Hindlimb muscle (tissue), 1 donor: Measurements from ENCODE around the gene FAM234B. TPM values are rescaled to one million over a fixed set of nuclear protein-coding genes. Genes with fewer than 3 reads are reported as not detected.
A peak's percentile ranks its signal among the peaks of the same experiment; 100 is the strongest.

ENCODE experiments used
- DNase-seq: peaks from one replicate; pipeline ENCODE4 v3.0.0-alpha.2; 2013
- polyA plus RNA-seq: library from polyadenylated mRNA; unstranded; fragments of 120-200 nt; gene quantifications from one replicate; pipeline ENCODE4 v1.2.1, GENCODE V29; 2013; ENCODE audit not compliant: insufficient read length

FAM234B gene
- polyA plus RNA-seq = 4.1 TPM

- peak; percentile 84 for DNase-seq
Measured at GRCh38 chr12:13044002-13044905, at the start of gene FAM234B. Gene FAM234B (plus strand): TSS chr12:13044381. CDS start chr12:13044404, 23 bp downstream.

GRCh38 chr12:12995088-12995487, 49.1 kb upstream of the FAM234B start:
- DNase-seq = no peak

GRCh38 chr12:12996209-12996608, 48.0 kb upstream of the FAM234B start:
- no peak for DNase-seq

- no peak for DNase-seq
Measured at GRCh38 chr12:12997156-12997555, 47.0 kb upstream of the FAM234B start.

GRCh38 chr12:12997734-12998133, 46.4 kb upstream of the FAM234B start:
- DNase-seq = no peak

- no peak for DNase-seq
Measured at GRCh38 chr12:12998248-12998647, 45.9 kb upstream of the FAM234B start.

- peak; percentile 26 for DNase-seq
Measured at GRCh38 chr12:12999271-12999958, 44.8 kb upstream of the FAM234B start.

GRCh38 chr12:12999959-13000615, 44.1 kb upstream of the FAM234B start, which contains the start of gene HEBP1:
Gene HEBP1 (minus strand): TSS chr12:13000265. CDS start chr12:13000114, 151 bp downstream.
- DNase-seq = peak; percentile 94

- DNase-seq = no peak
Measured at GRCh38 chr12:13000616-13000924, 43.6 kb upstream of the FAM234B start.

- peak; percentile 69 for DNase-seq
Measured at GRCh38 chr12:13000925-13001774, 43.0 kb upstream of the FAM234B start.

GRCh38 chr12:13001775-13002040, 42.5 kb upstream of the FAM234B start:
- DNase-seq = no peak

GRCh38 chr12:13002301-13003097, 41.7 kb upstream of the FAM234B start:
- no peak for DNase-seq

GRCh38 chr12:13004361-13004760, 39.8 kb upstream of the FAM234B start:
- no peak for DNase-seq

GRCh38 chr12:13004986-13005385, 39.2 kb upstream of the FAM234B start:
- no peak for DNase-seq

GRCh38 chr12:13005649-13006048, 38.5 kb upstream of the FAM234B start:
- no peak for DNase-seq

GRCh38 chr12:13007496-13008233, 36.5 kb upstream of the FAM234B start:
- no peak for DNase-seq

GRCh38 chr12:13008741-13009380, 35.3 kb upstream of the FAM234B start:
- DNase-seq = no peak

- no peak for DNase-seq
Measured at GRCh38 chr12:13011098-13011497, 33.1 kb upstream of the FAM234B start.

GRCh38 chr12:13022851-13023271, 21.3 kb upstream of the FAM234B start:
- peak; percentile 23 for DNase-seq

GRCh38 chr12:13023811-13024530, 20.2 kb upstream of the FAM234B start:
- DNase-seq = peak; percentile 46
